GM19328 (cell line): ENCODE results near the gene SQOR.
A peak's percentile ranks its signal among the peaks of the same experiment; 100 is the strongest.

ENCODE experiments used
- ATAC-seq: cut with Tn5 transposase; IDR thresholded peaks from one replicate; pipeline ENCODE4 v1.9.1; 2021; ENCODE audit warnings: mild to moderate bottlenecking, moderate library complexity; ENCODE audit not compliant: unreplicated experiment

Gene SQOR

DNA sequence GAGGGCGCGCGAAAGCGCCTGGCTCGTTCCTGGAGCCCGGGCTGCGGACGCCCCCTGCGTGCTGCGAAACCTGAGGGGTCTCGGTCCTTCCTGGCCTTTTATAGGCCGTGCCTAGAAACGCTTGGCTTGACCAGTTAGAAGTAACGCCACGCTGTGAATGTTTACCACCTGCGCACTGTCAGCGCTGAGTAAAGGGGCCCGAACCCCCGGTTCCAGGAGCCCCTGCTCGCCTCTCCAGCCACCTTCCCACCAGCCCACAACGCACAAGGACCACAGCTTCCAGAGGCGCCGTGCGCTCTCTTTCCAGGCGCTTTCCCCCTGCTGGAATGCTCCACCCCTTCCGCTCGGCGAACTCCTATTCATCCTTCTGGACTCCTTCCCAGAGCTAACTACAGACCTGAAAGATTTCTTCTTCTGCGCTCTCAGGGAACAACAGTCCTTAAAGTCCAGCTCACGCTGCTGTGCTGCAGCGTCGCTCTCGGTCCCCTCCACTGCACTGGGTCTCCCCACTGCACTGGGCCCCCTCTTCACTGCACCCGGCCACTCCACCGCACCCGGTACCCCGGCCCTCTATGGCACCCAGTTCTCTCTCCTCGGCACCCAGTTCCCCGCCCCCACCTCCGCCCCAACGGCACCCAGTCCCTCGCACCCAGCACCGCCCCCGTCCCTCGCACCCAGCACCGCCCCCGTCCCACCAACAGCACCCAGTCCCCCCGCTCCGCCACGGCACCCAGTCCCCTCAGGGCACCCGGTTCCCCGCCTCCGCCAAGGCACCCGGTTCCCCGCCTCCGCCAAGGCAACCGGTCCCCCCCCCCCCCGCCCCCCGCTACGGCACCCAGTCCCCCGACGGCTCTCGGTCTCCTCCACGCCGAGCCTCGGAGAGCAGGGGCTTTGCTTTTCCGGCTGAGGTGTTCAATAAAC lies 69.8 kb downstream of the SQOR start:
- no peak for ATAC-seq

DNA sequence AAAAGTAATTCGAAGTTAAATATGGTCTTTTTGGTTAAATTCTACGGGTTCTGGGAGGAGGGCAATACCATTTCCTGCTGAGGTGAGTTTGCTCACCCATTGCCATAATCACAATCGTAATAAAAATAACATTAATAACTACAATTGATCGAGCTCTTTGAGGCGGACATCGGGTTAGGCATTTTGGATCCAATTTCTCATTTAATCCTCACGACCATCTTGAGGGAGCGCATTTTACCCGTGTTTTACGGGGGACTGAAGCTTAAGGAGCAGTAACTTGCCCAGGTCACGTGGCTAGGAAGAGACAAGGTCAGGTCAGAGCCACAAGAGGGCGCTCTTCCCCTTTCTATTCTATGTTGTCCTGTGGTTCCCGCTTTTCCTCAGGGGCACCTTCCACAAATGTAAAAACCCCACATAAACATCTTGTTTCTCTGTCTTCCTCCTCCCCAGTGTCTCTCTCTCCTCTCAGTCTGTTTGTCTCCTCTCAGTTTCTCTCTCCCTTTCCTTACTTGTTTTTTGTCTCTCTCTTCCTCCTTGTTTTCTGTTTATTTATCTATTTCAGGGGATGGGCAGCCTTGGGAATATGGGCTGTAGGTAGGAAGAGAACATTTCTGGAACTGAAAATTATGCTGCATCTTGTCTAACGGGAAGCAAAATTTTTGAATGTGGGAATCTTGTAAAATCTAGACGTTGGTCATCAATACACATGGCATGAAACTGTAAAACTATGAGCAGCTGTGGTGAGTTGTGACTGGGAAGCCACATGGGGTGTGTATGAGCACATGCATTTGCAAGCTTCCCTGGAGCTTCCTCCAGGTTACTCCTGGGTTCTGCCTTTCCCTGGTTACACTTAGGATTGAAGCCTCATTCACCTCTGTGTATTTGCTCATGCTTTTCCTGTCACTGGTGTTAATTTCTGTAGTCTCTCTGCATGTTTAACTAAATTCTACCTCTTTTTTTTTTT lies 71.0 kb downstream of the SQOR start:
- peak; percentile 68 for ATAC-seq

DNA sequence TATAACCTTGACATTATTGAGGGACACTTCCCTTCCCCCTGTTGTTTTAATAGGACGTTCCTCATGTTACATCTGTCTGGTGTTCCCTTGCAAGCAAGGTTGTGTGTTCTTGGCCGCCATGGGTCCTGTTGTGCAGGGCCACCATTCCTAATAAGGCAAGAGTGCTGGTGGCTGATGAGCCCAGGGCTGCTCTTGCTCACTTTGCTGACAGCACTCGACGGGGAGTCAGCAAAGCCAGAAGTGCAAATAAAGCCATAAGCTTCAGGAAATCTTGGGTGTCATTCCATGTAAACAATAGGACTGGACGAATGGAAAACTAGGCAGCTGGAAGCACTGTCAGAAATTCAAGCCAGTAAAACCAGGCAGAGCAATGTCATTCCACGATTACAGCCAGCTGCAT lies 75.8 kb downstream of the SQOR start:
- no peak for ATAC-seq

DNA sequence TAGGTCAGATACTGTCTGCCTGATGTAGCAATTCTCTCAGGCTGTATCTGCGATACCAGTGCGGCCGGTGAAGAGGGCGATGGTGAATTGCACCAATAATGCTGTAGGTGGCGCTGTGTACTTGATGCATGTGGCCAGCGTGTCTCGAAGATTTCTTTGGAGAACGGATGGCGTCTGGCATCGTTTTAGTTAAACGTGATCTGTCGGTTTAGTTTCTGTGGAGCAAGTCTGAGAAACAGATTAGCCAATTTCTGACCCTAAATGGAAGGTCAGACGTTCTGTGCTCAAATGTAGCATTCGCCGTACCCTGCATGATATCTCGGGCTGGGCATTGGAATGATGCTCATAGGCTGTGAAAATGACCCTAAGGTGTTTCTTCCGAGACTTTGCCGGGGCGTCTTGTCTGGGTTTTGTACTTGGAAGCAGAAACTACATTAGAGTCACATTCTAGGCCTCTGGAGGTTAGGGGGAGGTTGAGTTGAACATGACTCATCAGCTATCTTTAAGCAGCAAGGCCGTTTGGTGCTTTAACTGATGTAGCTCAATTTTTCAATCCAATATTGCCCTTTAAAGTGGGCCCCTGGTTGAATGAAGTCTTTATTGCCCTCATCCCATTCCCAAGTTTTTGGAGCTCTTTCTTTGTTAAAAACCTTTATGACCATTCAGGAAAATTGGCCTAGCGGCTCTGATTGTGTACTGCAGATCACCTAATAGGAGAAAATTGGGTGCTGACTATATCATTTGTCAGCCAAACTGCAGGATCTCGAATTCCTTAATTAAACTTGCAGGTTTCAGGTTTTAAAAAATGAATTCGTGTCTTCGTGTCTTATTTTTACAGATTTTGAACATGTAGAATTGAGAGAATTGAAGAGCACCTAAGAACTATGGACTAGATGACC lies 80.0 kb downstream of the SQOR start:
- ATAC-seq: no peak

DNA sequence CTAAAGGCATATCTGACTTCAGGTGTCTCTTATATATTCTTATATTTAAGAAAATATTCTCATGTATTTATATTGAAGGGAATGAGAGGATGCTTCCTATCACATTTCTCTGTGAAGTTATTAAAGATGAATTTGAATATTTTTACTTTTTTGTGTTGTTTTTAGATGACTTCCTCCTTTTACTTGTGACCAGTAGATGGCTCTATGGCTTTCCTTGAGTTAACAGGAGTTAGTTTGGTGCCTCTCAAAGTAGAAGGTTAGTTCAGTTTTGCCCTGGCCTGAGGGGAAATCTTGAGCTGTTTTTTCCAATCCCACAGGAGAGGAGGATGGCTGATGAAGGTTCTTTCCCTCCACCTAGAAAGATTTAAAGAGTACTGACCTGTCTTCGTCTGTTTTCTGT lies 80.7 kb downstream of the SQOR start:
- no peak for ATAC-seq

DNA sequence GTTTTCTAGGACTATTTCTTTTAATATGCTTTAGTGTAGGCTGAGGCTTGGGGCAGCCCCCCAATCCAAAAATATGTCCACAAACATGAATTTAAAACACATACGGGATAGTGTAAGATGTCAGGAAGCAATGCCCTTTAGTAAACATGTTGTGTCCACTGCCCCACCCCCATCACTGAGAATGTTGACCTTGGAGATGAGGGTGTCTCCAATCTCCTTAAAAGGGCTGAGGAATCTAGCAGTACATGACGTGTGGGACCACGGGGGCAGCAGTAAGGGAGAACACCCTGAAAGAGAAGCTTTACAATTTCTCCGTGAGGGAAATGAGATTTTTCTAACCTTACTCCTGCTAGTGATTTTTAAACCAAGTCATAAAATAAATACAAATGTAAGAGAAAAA lies 84.7 kb downstream of the SQOR start:
- no peak for ATAC-seq

DNA sequence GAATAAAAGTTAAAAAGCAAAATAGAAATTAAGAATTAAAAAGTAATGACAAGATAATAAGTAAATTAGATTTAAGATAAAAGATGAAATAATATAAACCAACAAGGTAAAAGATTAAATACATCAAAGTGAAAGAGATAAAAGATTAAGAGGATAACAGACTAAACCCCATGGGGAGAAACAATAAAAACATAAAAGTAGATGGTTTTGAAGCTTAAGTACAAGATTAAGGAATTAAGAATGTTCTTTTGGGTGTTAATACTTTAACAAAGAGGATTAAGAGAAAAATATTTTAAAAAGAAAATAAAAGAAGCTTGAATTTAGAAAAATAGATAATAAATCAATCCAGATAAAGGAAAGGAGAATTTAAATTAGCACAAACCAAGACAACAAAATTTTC lies 85.4 kb downstream of the SQOR start:
- ATAC-seq: no peak

DNA sequence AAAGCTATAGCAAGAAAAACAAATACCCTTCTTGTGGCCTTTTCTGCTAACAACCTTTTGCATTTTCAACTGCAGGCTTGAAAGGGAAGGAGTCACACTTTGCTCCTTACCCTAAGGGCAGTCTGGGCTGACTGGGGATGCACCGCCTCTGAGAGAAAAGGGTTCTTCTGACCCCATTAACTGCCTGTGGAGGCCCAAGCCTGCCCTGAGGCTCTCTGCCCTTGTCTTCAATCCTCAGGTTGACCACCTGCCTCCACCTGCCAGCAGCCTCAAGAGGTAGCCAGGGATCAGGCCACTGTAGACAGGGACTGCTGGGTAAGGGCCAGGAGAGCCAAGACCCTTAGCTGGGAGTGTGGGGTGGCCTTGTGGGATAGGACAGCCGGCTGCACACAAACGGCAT lies 93.8 kb downstream of the SQOR start:
- no peak for ATAC-seq

DNA sequence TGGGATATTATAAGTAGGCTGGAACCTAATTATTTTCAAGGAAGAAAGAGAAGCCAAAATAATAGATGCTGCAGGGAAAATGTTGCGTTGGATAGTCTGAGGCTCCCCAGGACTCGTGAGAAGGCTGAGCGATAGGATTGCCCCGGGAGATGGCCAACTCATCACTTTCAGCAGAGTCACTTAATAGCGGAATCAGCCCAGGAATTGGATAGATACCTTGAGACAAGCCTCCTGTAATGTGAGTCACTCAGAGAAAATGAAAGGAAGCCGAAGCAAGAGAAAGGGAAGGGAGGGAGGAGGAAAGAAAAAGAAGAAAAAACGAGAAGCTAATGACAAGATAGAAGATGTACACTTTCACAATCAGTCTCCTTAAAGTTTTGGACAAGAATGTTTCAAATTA lies 94.3 kb downstream of the SQOR start:
- ATAC-seq: no peak

DNA sequence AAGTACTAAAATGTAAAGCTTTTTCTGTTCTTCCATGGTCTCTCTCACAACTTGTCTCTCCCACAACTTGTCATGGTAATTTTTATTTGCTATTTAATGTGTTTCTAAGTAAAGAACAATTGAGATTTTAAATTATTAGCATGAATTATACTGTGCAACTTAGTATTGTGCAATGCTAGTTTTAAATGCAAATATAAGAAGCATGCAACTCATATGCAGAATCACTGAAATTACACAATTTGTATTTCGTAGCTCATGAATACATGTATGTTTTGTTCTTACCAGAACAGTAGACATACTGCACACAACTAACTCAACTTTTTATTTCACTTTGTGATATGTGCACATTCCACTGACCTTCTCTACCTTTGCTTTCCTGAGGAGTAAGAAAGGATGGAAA lies 96.5 kb downstream of the SQOR start:
- no peak for ATAC-seq

DNA sequence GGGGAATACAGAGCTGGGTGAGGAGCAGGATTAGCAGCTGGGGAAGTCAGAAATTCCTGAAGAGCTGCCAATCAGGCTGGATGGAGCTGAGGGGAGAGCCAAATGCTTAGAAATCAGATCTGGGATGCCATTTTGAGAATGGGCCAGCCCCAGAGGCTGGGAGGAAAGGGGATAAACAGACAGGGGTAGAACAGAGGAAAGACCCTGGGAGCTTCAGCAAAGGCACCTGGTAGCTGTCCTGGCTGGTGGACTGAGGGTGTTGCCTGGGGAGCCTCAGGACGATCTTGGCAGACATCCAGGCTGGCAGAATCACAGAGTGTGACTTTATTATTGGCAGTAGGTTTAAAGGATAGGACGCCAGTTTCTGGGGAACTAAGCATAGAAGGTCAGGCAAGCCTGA lies 97.8 kb downstream of the SQOR start:
- no peak for ATAC-seq

DNA sequence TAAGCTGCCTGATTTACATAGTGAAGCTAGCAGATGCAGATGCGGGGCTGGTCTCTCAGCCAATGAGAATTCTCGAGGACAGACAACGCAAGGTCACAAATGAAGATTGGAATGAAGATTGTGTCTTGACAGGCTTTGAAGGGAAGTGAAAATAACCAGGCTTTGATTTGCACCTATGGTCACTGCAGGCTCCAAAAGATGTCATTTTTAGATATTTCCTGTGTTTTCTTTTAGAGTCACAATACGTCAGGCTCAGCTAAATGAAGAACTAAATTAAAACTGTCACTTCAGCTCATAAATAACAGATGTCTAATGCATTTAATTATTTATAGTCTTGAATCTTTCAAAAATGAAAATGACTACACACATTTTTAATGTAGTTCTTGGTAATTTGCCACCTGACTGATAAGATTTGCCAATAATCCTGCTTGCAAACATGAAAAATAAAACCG lies 99.5 kb downstream of the SQOR start:
- ATAC-seq: no peak
